GM19023 (cell line): Measurements from ENCODE around the gene BRSK2.
"Not testable (repeated sequence)": the region's sequence is repeated elsewhere in the genome, so short reads cannot be mapped to it uniquely, and the experiment has no call there.

Source experiments
- ATAC-seq: cut with Tn5 transposase; IDR thresholded peaks from one replicate; pipeline ENCODE4 v1.9.1; 2021; ENCODE audit warnings: mild to moderate bottlenecking, moderate library complexity; ENCODE audit not compliant: unreplicated experiment

The BRSK2 gene

DNA sequence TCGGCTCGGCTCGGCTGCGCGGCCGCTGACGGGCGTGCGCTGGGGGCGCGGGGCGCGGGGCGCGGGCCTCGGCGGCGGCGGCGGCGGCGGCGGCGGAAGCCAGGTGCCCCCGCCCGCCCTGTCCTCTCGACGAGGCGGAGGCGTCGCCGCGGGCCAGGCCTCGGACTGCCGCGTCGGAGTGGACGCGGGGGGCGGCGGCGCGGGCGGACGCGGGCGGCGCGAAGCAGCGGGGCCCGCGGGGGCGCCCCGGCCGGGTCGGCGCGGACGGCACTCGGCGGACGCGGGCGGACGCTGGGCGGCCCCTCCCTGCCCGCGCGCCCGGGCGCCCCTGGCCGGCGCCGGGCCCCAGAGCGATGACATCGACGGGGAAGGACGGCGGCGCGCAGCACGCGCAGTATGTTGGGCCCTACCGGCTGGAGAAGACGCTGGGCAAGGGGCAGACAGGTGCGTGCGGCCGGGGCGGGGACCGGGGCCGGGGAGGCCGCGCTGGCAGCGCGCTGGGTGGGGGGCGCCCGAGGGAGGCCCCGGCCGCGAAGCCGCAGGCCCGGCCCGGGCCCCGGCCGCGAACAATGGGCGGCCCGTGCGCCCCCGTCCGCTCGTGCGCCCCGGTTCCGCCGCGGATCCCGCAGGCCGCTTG is at the start of gene BRSK2:
TSS of gene BRSK2 (plus strand) at position 3 of the 637 bp plus-strand sequence. CDS start at position 354, 351 bp downstream.
- no peak for ATAC-seq

DNA sequence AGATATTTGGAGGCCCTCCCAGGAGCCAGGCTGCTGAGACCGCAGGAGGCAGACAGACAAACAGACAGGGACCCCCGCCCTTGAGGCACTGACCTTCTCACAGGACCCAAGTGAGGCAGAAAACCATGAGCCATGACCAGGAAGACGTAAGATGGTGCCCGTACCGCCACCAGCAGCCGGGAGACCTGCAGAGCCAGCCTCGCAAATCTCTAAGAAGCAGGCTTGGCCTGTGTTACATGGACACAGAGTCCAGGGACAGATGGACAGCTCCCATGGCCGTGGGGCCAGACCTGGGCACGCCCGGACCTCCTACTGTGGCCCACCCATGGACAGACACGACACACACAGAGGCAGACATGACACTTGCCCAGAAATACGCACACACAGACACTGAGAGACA is 49.6 kb upstream of the BRSK2 start:
- ATAC-seq = no peak

DNA sequence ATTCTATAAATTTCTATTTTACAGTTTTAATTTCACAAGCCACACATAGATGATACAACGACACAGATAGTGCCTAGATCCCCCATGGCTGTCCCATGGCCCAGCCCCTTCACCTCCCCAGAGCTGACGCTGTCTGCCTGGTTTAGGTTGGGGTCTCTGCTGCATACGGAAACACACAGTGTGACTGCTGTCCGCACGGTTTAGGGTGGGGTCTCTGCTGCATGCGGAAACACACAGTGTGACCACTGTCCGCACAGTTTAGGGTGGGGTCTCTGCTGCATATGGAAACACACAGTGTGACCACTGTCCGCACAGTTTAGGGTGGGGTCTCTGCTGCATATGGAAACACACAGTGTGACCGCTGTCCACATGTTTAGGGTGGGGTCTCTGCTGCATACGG is 48.5 kb upstream of the BRSK2 start:
- ATAC-seq = not testable (repeated sequence)

DNA sequence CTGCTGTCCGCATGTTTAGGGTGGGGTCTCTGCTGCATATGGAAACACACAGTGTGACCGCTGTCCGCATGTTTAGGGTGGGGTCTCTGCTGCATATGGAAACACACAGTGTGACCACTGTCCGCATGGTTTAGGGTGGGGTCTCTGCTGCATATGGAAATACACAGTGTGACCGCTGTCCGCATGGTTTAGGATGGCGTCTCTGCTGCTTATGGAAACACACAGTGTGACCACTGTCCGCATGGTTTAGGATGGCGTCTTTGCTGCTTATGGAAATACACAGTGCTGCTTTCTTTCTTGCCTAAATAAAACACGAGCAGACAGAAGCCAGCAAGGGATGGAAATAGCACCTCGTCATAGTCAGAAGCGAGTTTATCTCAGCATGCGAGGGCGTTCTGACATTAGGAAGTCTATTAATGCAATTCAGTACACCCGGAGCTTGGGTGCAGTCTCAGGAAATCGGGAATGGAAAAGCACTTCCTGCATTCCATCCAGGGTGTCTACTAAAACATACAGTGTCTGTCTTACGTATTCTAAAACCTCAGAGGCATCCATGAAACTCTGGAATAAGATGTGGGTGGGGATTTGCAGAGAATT is 47.7 kb upstream of the BRSK2 start:
- no peak for ATAC-seq

DNA sequence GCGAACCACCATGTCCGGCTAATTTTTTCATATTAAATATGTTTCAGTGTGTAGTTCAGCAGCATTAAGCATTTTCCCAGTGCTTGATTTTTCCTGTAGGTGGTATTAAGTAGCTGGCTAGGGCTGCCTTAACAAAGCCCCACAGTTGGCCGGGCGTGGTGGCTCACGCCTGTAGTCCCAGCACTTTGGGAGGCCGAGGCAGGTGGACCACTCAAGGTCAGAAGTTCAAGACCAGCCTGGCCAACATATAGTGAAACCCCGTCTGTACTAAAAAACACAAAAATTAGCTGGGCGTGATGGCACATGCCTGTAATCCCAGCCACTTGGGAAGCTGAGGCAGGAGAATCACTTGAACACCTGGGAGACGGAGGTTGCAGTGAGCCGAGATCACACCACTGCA is 46.8 kb upstream of the BRSK2 start:
- ATAC-seq = no peak

DNA sequence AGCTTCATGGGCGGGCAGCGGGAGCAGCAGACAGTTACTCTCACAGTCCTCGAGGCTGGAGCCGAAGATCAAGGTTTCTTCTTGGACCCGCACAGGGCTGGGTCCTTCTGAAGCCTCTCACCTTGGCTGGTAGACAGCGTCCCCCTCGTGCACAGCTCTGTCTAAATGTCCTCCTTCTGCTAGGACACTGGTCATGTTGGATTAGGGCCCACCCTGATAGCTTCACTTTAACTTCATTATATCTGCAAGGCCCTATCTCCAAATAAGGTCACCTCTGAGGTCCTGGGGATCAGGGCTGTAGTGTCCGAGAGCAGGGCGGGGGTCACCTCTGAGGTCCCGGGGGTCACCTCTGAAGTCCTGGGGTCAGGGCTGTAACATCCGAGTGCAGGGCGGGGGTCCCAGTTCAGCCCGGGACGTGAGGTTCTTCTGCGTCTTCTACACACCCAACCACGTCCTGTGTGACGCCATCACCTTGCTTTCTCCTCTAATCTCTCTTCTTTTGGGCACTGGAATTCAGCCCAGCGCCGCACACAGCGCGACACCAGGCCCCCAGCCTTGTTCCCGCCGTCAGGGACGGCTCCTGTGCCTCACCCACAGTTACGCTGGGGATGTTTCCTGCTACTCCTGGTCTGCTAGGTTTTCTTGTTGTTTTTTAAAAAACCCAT is 46.2 kb upstream of the BRSK2 start:
- no peak for ATAC-seq

DNA sequence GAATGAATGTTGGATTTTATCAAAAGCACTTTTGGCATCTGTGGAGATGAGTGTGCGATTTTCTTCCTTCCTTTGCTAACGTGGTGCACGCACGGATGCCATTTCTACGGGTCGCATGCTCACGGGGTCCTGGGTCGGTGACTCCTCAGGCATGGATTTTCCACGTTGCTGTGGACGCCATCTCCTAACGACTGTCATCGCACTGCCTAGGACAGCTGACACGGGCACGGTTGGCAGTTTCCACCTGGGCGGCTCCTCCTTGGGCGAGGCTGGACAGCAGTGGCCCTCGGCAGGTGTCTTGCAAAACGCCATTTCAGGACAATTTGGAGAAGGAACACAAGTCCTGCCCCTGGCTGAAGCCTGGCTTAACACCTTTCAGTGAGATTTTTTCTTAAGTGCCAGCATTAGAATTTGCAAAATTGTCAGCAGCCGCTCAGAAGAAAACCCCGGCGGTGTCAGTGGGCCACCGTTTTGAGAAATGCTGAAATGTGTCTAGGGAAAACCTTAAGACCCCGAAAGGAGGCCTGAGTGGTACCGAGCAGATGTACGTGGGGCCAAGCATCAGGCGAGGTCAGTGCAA is 45.6 kb upstream of the BRSK2 start:
- ATAC-seq = no peak

DNA sequence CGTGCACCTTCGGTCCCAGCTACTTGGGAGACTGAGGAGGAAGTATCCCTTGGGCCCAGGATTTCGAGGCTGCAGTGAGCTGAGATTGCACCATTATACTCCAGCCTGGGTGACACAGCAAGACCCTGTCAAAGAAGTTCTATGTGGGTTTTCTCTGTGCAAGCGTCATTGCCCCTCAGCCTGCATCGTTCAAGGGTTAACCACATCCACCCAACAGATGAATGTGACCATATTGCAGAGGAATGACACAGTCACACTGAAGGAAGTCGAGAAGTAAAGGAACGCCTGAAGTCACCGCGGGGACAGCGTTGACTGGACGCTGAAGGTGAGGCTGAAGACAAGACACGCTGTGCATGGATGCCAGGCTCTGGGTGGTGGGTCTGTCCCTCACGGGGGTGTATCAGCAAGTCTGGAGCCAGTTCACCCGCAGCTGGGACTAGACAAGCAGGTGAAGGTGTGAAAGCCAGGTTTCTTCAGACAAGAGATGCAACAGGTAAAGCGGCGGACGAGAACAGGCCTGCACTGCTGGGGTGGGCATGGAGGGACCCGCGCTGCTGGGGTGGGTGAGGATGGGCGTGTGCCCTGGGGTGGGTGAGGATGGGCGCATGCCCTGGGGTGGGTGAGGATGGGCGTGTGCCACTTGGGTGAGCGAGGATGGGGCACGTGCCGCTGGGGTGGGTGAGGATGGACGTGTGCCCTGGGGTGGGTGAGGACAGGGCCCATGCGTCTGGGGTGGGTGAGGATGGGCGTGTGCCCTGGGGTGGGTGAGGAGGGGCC is 43.8 kb upstream of the BRSK2 start:
- ATAC-seq = no peak

DNA sequence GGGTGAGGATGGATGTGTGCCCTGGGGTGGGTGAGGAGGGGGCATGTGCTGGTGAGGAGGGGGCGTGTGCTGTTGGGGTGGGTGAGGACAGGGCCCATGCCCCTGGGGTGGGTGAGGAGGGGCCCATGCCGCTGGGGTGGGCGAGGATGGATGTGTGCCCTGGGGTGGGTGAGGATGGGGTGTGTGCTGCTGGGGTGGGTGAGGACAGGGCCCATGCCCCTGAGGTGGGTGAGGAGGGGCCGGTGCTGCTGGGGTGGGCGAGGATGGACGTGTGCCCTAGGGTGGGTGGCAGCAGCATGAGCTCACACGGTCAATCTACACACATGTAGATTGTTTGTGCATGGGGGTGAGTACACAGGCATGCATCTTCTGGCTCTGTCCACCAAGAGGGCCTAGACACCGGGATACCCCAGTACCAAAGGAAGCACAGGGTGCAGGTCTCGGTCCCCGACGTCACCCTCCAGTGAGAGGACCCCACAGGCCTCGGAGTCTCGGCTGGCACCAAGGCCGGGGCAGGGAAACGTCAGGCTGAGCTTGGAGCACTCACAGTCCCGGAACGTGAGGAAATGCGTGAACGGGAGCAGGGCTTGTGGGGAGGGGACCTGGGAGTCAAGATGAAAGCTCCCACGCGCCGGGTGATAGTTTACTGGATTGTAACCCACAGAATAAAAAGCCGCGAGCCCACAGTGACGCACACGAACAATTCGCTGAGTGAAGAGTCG is 42.9 kb upstream of the BRSK2 start:
- ATAC-seq = no peak

DNA sequence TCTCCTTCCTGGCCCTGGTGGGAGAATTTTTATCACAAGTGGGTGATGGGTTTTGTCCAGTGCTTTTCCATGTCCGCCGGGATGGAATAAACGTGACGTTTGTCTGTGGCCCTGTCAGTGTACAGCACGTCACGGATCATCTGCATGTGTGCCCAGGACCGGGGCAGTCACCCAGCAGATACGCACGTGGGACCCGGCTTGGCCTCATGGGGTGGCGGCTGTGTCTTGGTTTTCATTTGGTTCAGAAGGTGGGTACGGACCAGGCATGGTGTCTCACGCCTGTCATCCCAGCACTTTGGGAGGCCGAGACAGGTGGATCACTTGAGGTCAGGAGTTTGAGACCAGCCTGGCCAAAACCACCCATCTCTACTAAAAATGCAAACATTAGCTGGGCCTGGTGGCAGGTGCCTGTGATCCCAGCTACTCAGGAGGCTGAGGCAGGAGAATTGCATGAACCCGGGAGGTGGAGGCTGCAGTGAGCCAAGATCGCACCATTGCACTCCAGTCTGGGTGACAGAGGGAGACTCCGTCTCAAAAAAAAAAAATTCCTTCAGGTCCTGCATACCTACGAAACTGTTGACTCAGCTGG is 42.2 kb upstream of the BRSK2 start:
- not testable (repeated sequence) for ATAC-seq

DNA sequence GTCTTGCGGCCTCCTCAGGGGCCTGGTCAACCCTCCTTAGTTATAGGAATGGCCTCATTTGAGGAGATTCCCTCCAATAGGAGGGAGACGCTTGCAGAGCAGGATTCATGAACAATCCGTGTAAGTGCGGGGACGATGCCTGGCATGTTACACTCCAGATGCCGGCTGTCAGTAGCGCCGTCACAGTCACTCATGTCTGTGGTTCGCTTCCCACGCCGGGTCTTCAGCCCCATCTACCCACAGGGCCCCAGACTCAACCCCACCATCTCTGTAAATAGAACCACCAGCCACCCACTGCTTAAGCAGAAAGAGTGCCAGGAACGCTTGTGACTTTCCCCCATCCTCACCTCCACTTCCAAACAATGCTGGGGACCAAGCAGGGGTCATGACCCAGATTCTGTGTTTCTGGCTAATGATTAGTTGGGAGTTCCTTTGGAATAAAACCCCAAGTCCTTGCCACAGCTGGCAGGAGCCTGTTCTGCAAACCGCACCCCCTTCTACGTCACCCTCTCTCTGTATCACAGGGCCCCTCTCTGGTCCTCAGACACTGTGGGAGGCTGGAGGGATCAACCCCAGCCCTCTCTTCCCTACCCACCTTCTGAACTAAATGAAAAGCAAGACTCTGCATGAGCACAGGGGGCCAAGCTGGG is 41.5 kb upstream of the BRSK2 start:
- no peak for ATAC-seq

DNA sequence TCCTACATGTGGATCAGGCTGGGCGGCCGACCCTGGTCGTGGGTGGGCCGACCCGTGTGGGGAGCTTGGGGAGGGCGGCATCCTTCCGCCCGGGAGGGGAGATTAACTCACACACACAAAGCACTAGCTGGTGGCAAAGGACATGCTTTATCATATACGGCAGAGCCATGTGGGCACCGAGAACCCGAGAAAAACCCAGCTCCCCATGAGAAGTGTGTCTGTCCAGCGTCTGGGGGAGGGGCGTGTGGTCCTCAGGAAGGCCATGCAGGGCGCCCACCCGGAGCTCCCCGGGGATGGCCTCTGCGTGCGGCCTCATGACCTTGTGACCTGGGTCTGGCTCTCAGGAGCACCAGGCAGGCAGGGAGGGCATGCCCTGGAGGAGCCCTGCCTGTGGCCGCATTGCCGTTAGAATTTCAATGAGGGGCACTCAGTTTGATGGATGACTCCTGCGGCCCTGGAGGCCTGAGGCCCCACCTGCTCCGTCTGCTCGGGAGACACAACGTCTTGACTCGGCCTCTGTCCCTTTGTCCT is 40.9 kb upstream of the BRSK2 start:
- ATAC-seq = no peak

DNA sequence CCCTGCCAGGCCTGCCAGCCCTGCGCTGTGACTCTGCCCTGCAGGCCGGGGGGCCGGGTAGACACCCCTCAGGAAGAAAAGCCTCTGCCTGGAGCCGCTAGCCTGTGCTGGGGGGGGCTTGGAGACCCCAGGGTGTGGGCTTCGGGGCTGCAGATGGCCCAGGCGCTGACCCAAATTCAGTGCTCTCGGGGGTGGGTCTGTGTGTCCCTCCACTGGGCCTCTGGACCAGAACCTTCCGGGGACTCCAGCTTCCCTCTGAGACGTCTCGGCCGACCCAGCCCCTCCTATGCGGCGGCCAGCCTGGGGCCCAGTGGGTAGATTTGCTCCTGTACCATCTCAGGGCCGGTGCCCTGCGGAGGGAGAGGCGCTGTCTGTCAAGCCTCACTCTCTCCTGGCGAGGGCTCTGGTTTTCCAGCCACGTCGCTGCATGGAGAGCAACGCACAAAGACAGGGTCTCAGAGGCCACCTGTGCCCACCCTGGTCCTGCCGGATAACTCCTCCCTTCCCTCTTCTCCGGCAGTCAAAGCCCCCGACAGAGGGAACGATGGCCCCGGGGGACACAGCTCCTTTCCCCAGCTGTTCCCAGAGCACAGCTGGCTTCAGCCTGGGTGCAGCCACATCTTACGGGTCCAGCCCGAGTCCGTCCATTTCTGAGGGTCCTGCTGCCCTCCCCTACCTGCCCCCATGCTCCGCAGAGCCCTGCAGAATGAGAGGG is 40.2 kb upstream of the BRSK2 start:
- no peak for ATAC-seq

DNA sequence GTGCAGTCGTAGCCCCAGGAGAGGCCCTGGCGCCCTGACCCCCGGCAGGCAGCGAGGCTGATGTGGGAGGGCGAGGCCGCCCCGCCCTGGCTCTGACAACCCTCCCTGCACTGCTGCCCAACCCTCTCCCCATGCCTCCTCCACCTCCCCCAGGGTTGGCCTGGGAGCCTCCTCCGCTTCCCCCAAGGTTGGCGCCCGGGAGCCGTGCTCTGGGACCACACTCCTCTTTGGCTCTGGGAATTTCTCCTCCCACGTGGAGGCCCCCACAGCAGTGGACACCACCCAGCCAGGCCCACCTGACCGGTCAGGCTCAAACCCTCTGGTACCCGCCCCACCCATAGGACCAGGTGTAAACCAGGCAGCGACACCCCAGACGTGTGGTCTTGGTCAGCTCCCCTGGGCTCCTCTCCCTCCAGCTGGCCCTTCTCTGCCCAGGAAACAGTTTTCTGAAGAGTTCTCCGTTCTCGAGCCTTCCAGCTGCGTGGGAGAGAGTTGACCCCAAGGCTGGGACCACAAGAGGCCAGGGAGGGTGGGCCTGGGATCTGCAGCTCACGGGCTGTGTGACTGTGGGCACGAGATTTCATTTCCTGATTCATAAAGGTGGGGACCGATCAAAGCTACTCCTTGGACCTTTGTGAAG is 39.5 kb upstream of the BRSK2 start:
- ATAC-seq = no peak

DNA sequence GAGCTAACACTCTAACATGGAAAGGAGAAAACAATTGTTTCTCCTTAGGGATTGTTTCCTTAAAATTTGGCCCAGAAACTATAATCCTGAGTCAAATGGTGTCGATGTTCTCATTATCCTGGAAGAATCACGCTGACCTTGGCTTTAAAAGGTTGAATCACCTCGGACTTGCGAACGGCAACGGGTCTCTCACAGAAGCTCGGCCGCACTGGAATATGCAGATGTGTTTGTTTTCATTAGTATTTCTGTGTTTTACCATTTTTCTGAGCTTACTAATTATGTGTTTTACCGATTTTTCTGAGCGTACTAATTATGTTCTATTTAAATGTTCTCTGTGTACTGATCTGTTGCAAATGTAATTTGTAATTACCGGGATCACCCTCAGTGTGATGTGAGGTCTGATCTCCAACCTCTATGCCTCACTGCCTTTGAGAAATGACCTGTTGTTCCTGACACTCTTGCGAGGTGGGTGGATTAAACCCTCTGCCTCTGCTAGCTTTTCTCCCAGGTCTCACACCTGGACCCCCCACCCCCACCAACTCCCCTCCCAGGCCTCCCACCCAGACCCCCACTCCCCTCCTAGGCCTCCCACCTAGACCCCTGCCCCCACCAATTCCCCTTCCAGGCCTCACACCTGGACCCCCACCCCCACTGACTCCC is 38.3 kb upstream of the BRSK2 start:
- no peak for ATAC-seq

DNA sequence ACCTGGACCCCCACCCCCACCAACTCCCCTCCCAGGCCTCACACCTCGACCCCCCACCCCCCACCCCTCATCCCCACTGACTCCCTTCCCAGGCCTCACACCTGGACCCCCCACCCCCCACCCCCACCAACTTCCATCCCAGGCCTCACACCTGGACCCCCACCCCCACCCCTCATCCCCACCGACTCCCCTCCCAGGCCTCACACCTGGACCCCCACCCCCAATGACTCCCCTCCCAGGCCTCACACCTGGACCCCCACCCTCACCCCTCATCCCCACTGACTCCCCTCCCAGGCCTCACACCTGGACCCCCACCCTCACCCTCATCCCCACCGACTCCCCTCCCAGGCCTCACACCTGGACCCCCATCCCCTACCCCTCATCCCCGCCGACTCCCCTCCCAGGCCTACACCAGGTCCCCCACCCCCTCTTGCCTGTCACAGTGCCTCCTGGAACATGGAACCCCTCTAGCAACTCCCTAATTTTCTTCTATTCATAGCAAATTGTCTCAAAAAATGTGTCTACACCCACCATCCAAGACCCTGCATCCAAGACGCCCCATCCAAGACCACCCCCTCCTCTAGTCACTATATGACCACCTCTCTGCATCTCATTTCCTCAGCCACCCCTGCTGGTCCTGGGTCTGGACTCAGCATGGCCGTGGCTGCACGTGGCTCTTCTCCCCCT is 36.9 kb upstream of the BRSK2 start:
- ATAC-seq = no peak

DNA sequence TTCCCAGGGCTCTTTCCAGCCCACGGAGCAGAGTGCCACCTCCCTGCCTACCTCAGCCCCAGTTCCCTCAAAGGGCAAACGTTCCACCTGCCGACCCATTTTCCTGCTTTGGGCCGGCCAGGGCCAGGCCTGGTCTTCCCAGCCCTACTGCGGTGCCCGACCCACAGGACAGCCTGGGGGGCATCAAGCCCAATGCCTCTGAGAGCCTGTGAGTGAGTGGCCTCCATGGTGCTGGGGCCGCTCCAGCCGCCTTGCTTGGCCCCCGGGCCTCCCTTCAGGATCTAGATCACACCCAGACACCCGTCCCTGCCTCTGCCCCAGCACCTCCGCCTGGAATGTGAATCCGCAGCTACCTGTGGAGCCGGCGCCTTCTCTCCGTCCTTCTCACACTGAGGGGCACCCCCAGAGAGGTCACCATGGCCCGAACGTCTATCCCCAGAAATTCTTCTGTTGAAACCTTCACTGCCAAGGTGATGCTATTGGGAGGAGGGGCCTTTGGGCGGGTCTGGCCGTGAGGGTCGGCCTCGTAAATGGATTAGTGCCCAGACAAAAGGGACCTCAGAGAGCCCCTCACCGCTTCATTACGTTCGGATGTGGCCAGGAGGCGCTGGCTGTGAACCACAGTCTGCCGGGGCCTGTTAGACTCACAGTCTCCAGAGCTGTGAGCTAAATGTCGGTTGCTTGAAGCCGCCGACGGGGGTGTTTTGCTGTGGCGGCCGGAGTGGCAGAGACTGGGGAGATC is 36.2 kb upstream of the BRSK2 start:
- no peak for ATAC-seq
